Muscle of leg (tissue), 11 donors: ENCODE results near the gene ARHGAP6. TPM values are rescaled to one million over a fixed set of nuclear protein-coding genes. Genes with fewer than 3 reads are reported as not detected.
"Not testable (repeated sequence)": the region's sequence is repeated elsewhere in the genome, so short reads cannot be mapped to it uniquely, and the experiment has no call there.

Source experiments
- DNase-seq: peaks from one replicate; pipeline ENCODE4 v3.0.0; 2013
- H3K27ac ChIP-seq: one replicate; pipeline ENCODE4 v1.5.1; 2013; ENCODE audit warnings: mild to moderate bottlenecking, low read length, control low read depth
- H3K27me3 ChIP-seq: one replicate; pipeline ENCODE4 v1.6.1; 2013; ENCODE audit warnings: low read length; ENCODE audit not compliant: control insufficient read depth, insufficient read depth
- H3K36me3 ChIP-seq: one replicate; pipeline ENCODE4 v1.6.1; 2013; ENCODE audit warnings: low read length; ENCODE audit not compliant: control insufficient read depth, insufficient read depth
- H3K4me1 ChIP-seq: one replicate; pipeline ENCODE4 v1.6.1; 2013; ENCODE audit warnings: low read length; ENCODE audit not compliant: control insufficient read depth, insufficient read depth
- H3K4me3 ChIP-seq: one replicate; pipeline ENCODE4 v1.5.1; 2013; ENCODE audit warnings: low read length, control low read depth
- H3K9me3 ChIP-seq: replicated peaks from 2 replicates; pipeline ENCODE4 v1.6.1; 2013; ENCODE audit warnings: low read depth, low read length; ENCODE audit not compliant: control insufficient read depth
- WGBS: methylation state at CpG from one replicate; pipeline ENCODE4 v1.1.5; 2013; ENCODE audit warnings: missing lambda C conversion rate; ENCODE audit not compliant: insufficient coverage; 5-methylcytosine and 5-hydroxymethylcytosine counted together
- polyA plus RNA-seq, 8 donors: library from polyadenylated mRNA; unstranded; fragments of 120-200 nt; gene quantifications; one replicate each; pipeline versions ENCODE4 v1.2.1 to v1.2.3, GENCODE V29; 2013; ENCODE audit warnings: inconsistent platforms in 1 of 8, low replicate concordance in 1 of 8; ENCODE audit not compliant: insufficient read length in 8 of 8, insufficient read depth in 1 of 8
- total RNA-seq: library from RNA; stranded (reverse); fragments of 120-200 nt; gene quantifications from one replicate; pipeline ENCODE4 v1.2.4, GENCODE V29; 2013

The ARHGAP6 gene
- total and polyA plus RNA-seq, 9 donors = 7.4 to 10.9 (median 9.3) TPM

DNA sequence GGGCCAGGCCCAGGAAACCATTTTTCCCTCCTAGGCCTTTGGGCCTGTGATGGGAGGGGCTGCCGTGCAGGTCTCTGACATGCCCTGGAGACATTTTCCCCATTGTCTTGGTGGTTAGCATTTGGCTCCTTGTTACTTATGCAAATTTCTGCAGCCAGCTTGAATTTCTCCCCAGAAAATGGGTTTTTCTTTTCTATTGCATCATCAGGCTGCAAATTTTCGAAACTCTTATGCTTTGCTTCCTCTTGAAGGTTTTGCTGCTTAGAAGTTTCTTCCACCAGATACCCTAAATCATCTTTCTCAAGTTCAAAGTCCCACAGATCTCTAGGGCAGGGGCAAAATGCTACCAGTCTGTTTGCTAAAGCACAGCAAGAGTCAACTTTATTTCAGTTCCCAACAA lies 430.3 kb downstream of the ARHGAP6 start:
- not testable (repeated sequence) for H3K27me3 ChIP-seq, H3K36me3 ChIP-seq, H3K4me1 ChIP-seq, DNase-seq, H3K27ac ChIP-seq, H3K4me3 ChIP-seq, H3K9me3 ChIP-seq
- 77% methylated on average over 2 of the region's 2 CpGs for WGBS

DNA sequence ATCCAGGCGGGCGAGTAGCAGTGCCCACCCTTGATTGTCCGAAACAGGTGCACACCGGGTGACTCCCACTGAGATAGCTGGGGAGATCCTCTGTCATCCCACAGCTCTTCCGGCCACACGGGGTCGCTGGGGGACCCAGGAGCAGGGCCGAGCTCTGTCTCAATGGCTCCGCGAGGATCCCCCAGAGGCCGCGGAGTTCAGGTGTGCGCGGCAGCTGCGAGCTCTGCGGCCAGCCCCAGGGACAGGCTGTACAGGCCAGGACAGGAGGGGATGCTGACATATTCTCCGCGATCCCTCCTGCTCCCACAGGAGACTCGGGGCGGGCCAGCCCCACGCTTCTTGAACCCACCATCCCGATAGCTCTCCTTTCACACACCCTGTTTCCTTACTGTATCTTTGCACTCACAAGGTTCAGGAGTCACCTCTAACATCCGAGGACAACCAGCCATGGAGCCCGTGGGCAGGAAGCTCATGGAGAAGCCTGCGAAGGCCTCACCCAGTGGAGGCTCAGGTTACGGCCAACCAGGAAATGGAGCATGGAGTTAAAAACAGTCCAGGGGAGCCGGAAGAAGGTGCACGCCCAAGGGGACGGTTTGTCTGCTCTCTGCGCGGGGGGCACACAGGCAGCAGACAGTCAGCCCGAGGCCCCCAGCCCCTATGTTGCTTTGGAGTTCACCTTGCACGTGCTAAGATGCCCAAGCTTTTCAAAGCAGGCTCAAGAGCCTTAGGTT lies 450.4 kb downstream of the ARHGAP6 start:
- no peak for DNase-seq
- no peaks in the 10 kb centered on the region for H3K4me1 ChIP-seq
- H3K27ac ChIP-seq = no peak overlapping the region
- 73% methylated on average over 28 of the region's 33 CpGs for WGBS
- H3K36me3 ChIP-seq = no peaks in the 10 kb centered on the region
- no peak overlapping the region for H3K4me3 ChIP-seq
- peaks cover 10% of the 10 kb centered on the region for H3K9me3 ChIP-seq
- H3K27me3 ChIP-seq = peaks cover 4% of the 10 kb centered on the region

DNA sequence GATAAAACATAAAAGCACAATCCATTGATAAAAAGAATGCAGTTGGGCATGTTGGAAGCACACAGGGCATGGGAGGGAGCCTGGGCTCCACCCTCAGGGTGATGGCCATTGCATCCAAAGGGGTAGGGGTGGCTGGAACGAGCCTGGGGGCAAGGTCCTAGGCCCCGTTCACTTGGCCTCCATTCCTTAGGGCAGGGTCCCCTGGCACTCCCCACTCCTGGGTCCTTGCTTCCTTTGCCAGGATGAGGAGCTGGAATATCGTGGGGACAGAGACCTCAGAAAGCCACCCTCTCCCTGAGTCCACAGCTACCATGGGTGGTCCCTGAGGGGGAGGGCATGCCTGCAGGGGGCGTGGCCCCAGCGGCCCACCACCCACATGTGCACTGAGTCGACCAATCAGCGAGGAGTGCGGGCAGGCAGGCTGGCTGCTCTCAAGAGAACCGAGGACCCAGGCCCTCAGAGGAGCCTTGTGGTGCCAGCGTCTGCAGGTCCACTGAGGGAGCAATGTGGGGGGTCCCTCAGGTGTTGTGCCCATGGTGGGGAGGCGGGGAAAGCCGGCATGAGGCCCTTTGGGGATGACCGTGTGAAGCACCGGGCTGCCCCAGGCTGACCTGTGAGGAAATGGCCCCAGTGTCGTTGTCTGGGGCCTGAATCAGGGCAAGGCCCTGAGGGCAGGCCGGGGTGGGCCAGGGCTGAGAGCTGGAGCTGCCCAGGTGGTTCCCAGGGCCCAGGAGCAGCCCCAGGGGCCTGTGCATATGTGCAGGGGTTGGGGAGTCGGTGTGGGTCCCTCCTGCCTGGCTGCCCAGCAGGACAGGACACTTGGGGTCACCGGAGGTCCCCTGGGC lies 451.2 kb downstream of the ARHGAP6 start:
- Histone ChIP-seq H3K9me3 (peaks cover 10% of the 10 kb centered on the region), H3K4me3 (no peak overlapping the region), H3K27me3 (peaks cover 4% of the 10 kb centered on the region), H3K4me1 (no peaks in the 10 kb centered on the region), H3K36me3 (no peaks in the 10 kb centered on the region), H3K27ac (no peak overlapping the region)
- 84% methylated on average over 17 of the region's 18 CpGs for WGBS
- DNase-seq = no peak

DNA sequence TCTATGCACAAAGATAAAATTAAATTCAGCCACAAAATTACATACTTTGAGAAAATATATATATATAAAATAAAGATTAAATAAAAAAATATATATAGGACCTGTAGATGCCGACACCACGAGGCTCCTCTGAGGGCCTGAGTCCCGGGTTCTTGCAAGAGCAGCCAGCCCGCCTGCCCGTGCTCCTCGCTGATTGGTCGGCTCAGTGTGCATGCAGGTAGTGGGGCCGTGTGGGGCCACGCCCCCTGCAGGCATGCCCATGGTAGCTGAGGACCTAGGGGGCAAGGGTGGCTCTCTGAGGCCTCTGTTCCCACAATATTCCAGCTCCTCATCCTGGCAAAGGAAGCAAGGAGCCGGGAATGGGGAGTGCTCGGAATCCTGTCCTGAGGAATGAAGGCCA lies 453.0 kb downstream of the ARHGAP6 start:
- no peak for DNase-seq
- H3K36me3 ChIP-seq = no peaks in the 10 kb centered on the region
- 81% methylated on average over 7 of the region's 11 CpGs for WGBS
- peaks cover 8% of the 10 kb centered on the region for H3K9me3 ChIP-seq
- no peak overlapping the region for H3K27ac ChIP-seq
- no peaks in the 10 kb centered on the region for H3K4me1 ChIP-seq
- peaks cover 7% of the 10 kb centered on the region for H3K27me3 ChIP-seq
- no peak overlapping the region for H3K4me3 ChIP-seq

DNA sequence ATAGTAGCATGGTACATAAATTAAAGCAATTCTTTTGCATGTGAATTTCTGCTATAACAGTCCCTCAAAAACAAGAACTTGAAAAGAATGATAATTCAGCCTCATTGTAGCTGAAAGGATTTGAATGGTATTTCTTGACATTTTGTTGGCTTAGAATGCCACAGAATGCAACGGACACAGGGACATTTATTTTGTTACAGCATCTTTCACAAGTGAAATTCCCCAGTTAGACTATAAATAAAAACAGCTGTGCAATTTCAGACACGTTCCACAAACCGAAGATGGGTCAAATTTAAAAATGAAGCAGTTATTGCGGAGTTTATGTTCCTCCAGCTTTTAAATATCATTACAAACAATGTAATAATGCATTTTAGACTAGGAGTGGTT lies 455.3 kb downstream of the ARHGAP6 start:
- Histone ChIP-seq H3K27ac (no peak overlapping the region), H3K36me3 (no peaks in the 10 kb centered on the region), H3K9me3 (peaks cover under 1% of the 10 kb centered on the region), H3K4me3 (no peak overlapping the region), H3K4me1 (no peaks in the 10 kb centered on the region), H3K27me3 (peaks cover 7% of the 10 kb centered on the region)
- no CpG with 5 or more reads among the region's 4 CpGs for WGBS
- peak; percentile 64 for DNase-seq

DNA sequence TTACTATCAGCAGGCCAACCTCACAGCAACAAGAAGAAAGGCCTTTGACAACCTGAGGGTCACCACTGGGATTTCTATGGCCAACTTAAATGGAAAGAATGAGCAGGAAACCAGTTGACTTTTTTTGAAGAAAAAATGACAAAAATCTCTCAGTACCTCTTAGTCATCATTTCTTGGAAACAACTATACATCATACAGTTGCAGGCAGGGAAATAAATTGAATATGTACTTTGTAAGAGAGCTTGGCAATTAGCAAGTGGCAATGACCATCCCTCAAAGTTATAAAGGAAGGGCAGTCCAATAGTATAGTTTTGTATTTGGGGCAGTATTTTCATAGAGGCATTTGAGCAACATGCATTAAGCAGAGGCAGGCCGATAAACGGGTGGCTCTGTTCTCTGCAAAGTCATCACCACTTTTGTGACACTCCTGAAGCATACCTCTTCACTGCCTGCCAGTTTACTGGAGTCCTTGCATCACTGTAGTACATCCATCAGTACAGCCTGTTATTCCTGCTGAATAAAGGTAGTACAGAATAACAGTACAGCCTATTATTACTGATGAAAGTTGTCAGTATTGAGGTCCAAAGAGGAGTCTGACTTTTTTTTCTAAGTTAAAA lies 455.8 kb downstream of the ARHGAP6 start:
- Histone ChIP-seq H3K36me3 (no peaks in the 10 kb centered on the region), H3K27ac (no peak overlapping the region), H3K9me3 (no peaks in the 10 kb centered on the region), H3K4me3 (no peak overlapping the region), H3K27me3 (peaks cover 7% of the 10 kb centered on the region), H3K4me1 (no peaks in the 10 kb centered on the region)
- WGBS = 90% methylated on average over 2 of the region's 2 CpGs
- no peak for DNase-seq

DNA sequence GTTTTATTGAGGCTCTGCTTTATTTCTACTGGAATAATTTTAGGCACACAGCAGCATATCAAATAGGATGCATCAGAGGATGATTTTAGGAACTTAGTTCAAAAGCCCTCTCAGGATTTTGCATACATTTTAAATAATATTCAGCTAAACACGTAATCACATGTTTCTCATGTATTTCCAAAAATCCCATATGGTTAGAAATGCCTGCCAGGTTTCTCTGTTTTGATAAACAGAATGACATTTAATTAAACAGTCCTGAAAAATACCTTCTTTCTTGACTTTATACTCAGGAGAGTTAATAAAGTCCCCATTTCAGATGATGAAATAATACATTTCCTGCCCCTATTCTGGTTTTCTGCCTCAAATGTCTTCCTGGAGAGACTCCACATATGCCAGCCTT lies 459.0 kb downstream of the ARHGAP6 start:
- Histone ChIP-seq H3K4me3 (no peak overlapping the region), H3K27me3 (peaks cover 3% of the 10 kb centered on the region), H3K9me3 (no peaks in the 10 kb centered on the region), H3K4me1 (no peaks in the 10 kb centered on the region), H3K27ac (no peak overlapping the region), H3K36me3 (no peaks in the 10 kb centered on the region)
- DNase-seq = no peak
- no CpG with 5 or more reads among the region's 1 CpG for WGBS

DNA sequence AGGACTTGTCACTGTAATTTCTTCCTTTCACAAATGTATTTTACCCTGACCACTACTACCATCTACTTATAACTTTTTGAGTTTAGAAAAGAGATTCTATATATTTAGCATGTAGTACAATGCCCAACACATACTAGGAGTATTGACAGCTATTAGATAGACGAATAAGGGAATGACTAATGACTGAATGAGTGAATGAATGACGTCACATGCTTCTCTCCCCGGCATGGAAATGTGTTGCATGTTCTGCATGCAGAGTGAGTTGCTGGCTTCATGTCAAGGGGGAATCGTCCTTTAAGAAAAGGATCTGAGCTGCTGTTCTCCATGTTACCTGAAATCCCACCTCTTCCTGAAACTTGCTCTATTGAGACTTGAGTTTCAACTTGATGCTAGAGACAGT lies 459.9 kb downstream of the ARHGAP6 start:
- peaks cover 3% of the 10 kb centered on the region for H3K27me3 ChIP-seq
- H3K36me3 ChIP-seq = no peaks in the 10 kb centered on the region
- no peak overlapping the region for H3K4me3 ChIP-seq
- H3K27ac ChIP-seq = no peak overlapping the region
- DNase-seq = no peak
- H3K4me1 ChIP-seq = no peaks in the 10 kb centered on the region
- no CpG with 5 or more reads among the region's 4 CpGs for WGBS
- no peaks in the 10 kb centered on the region for H3K9me3 ChIP-seq

DNA sequence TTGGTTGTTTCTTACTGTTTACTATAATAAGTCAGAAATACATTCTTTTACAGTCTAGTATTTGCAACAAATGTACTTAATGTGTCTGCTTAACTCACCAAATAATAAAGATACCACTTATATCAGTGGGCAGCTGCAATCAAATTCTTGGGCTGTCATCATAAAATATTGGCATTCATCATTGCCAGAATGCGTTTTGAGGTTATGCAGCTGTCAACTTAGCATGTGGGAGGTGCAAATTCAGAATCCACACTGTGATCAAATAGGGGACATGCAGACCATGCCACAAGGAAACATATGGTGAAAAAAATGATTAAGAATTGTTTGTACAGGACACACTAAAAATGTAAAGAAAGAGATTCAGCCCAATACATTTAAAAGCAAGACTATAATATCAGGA lies 468.0 kb downstream of the ARHGAP6 start:
- no CpG with 5 or more reads among the region's 1 CpG for WGBS
- Histone ChIP-seq H3K36me3 (no peaks in the 10 kb centered on the region), H3K27ac (no peak overlapping the region), H3K9me3 (no peaks in the 10 kb centered on the region), H3K4me1 (peaks cover 2% of the 10 kb centered on the region), H3K4me3 (no peak overlapping the region), H3K27me3 (no peaks in the 10 kb centered on the region)
- no peak for DNase-seq

DNA sequence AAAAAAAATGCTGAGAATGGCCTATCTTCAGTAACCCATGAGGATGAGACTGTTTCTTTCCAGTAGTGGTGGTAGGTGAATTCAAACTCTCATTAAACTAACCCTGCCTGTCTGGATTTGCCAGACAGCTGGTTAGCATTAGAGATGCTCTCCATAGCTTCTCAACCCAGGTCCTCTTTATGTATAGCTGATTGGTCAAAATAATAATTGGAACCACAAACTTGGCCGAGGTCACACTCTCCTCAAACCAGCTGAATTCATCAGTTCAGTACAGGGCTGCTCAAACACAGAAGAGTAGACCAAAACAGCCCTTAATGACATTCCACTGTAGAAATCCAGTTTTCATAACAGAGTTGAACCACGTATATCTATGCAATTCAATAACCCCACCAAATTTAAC lies 469.2 kb downstream of the ARHGAP6 start:
- peaks cover 2% of the 10 kb centered on the region for H3K4me1 ChIP-seq
- no peaks in the 10 kb centered on the region for H3K36me3 ChIP-seq
- H3K9me3 ChIP-seq = no peaks in the 10 kb centered on the region
- peak; percentile 91 for DNase-seq
- H3K4me3 ChIP-seq = no peak overlapping the region
- H3K27me3 ChIP-seq = no peaks in the 10 kb centered on the region
- H3K27ac ChIP-seq = no peak overlapping the region
- 20% methylated on average over 2 of the region's 2 CpGs for WGBS
